Measurements from ENCODE around the gene NDUFV2. TPM values are rescaled to one million over a fixed set of nuclear protein-coding genes. Genes with fewer than 3 reads are reported as not detected.
A peak's percentile ranks its signal among the peaks of the same experiment; 100 is the strongest.

Gene NDUFV2
- total and polyA plus RNA-seq, 2 of the 13 experiments (the other 11 are each of a cell fraction or from before 2014, with no cell fraction given) = 216 to 299 TPM

- TF ChIP-seq TSC22D2 (CRISPR knock-in tag; IDR thresholded peaks at IDR 0.05; ENCODE audit: borderline replicate concordance) = peak; percentile 75; the same call in 1 of the 2 replicates
- TF ChIP-seq AGO2 (optimal IDR thresholded peaks at IDR 0.05; ENCODE audit: low read depth, low read length) = peak; percentile 97
- no peak; the same call in 1 of the 2 replicates for TF ChIP-seq ZSCAN20 (CRISPR knock-in tag; IDR thresholded peaks at IDR 0.05; ENCODE audit: borderline replicate concordance)
- no peak for TF ChIP-seq ATF3 (CRISPR knock-in tag; IDR thresholded peaks at IDR 0.05)
- no peak for TF ChIP-seq ZNF296 (CRISPR knock-in tag; conservative IDR thresholded peaks at IDR 0.05)
- TF ChIP-seq ZNF564 (CRISPR knock-in tag; IDR thresholded peaks at IDR 0.05) = no peak; the same call in none of the 2 replicates
- TF ChIP-seq, protein P1, sequence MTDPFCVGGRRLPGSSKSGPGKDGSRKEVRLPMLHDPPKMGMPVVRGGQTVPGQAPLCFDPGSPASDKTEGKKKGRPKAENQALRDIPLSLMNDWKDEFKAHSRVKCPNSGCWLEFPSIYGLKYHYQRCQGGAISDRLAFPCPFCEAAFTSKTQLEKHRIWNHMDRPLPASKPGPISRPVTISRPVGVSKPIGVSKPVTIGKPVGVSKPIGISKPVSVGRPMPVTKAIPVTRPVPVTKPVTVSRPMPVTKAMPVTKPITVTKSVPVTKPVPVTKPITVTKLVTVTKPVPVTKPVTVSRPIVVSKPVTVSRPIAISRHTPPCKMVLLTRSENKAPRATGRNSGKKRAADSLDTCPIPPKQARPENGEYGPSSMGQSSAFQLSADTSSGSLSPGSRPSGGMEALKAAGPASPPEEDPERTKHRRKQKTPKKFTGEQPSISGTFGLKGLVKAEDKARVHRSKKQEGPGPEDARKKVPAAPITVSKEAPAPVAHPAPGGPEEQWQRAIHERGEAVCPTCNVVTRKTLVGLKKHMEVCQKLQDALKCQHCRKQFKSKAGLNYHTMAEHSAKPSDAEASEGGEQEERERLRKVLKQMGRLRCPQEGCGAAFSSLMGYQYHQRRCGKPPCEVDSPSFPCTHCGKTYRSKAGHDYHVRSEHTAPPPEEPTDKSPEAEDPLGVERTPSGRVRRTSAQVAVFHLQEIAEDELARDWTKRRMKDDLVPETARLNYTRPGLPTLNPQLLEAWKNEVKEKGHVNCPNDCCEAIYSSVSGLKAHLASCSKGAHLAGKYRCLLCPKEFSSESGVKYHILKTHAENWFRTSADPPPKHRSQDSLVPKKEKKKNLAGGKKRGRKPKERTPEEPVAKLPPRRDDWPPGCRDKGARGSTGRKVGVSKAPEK (CRISPR knock-in tag; IDR thresholded peaks at IDR 0.05; ENCODE audit: borderline replicate concordance) = no peak
- TF ChIP-seq CBX5 (CRISPR knock-in tag; IDR thresholded peaks at IDR 0.05; ENCODE audit: borderline replicate concordance) = no peak
- TF ChIP-seq HOXA7 (CRISPR knock-in tag; IDR thresholded peaks at IDR 0.05) = no peak
- TF ChIP-seq, protein P2, sequence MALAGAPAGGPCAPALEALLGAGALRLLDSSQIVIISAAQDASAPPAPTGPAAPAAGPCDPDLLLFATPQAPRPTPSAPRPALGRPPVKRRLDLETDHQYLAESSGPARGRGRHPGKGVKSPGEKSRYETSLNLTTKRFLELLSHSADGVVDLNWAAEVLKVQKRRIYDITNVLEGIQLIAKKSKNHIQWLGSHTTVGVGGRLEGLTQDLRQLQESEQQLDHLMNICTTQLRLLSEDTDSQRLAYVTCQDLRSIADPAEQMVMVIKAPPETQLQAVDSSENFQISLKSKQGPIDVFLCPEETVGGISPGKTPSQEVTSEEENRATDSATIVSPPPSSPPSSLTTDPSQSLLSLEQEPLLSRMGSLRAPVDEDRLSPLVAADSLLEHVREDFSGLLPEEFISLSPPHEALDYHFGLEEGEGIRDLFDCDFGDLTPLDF (CRISPR knock-in tag; IDR thresholded peaks at IDR 0.05) = peak; percentile 42; the same call in 1 of the 2 replicates
- TF ChIP-seq, protein P3, sequence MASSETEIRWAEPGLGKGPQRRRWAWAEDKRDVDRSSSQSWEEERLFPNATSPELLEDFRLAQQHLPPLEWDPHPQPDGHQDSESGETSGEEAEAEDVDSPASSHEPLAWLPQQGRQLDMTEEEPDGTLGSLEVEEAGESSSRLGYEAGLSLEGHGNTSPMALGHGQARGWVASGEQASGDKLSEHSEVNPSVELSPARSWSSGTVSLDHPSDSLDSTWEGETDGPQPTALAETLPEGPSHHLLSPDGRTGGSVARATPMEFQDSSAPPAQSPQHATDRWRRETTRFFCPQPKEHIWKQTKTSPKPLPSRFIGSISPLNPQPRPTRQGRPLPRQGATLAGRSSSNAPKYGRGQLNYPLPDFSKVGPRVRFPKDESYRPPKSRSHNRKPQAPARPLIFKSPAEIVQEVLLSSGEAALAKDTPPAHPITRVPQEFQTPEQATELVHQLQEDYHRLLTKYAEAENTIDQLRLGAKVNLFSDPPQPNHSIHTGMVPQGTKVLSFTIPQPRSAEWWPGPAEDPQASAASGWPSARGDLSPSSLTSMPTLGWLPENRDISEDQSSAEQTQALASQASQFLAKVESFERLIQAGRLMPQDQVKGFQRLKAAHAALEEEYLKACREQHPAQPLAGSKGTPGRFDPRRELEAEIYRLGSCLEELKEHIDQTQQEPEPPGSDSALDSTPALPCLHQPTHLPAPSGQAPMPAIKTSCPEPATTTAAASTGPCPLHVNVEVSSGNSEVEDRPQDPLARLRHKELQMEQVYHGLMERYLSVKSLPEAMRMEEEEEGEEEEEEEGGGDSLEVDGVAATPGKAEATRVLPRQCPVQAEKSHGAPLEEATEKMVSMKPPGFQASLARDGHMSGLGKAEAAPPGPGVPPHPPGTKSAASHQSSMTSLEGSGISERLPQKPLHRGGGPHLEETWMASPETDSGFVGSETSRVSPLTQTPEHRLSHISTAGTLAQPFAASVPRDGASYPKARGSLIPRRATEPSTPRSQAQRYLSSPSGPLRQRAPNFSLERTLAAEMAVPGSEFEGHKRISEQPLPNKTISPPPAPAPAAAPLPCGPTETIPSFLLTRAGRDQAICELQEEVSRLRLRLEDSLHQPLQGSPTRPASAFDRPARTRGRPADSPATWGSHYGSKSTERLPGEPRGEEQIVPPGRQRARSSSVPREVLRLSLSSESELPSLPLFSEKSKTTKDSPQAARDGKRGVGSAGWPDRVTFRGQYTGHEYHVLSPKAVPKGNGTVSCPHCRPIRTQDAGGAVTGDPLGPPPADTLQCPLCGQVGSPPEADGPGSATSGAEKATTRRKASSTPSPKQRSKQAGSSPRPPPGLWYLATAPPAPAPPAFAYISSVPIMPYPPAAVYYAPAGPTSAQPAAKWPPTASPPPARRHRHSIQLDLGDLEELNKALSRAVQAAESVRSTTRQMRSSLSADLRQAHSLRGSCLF (CRISPR knock-in tag; IDR thresholded peaks at IDR 0.05; ENCODE audit: borderline replicate concordance) = no peak
- peak; percentile 15 for TF ChIP-seq TAF15 (IDR thresholded peaks at IDR 0.05; ENCODE audit: low read depth, low read length, poor library complexity, severe bottlenecking)
- TF ChIP-seq DNMT1 (CRISPR knock-in tag; IDR thresholded peaks at IDR 0.05) = peak; percentile 65
- TF ChIP-seq NR3C1 (CRISPR knock-in tag; IDR thresholded peaks at IDR 0.05) = no peak
- TF ChIP-seq PPARG (CRISPR knock-in tag; conservative IDR thresholded peaks at IDR 0.05) = no peak
- peak; percentile 67; the same call in 1 of the 2 replicates for TF ChIP-seq ZNF780A (CRISPR knock-in tag; IDR thresholded peaks at IDR 0.05)
- no peak for TF ChIP-seq ZNF598 (CRISPR knock-in tag; IDR thresholded peaks at IDR 0.05; ENCODE audit: borderline replicate concordance)
- no peak for TF ChIP-seq NFE2 (CRISPR knock-in tag; IDR thresholded peaks at IDR 0.05)
- no peak for TF ChIP-seq SRF (IDR thresholded peaks at IDR 0.05; ENCODE audit: low read depth, low read length)
- peak; percentile 84 for TF ChIP-seq ZNF788 (CRISPR knock-in tag; IDR thresholded peaks at IDR 0.05; ENCODE audit: borderline replicate concordance)
These were observed 34.0 kb downstream of the NDUFV2 start, which contains the start of gene ANKRD12 (continued) for GRCh38 chr18:9136315-9137155.
